Psoas muscle (tissue), 8 donors: ENCODE results near the gene FHAD1. TPM values are rescaled to one million over a fixed set of nuclear protein-coding genes. Genes with fewer than 3 reads are reported as not detected.

Source experiments
- ATAC-seq, 4 donors: fragments of 200-7000 bp; cut with Tn5 transposase; one replicate each; pipeline ENCODE4 v1.9.1; 2020; ENCODE audit warnings: moderate library complexity in 3 of 4, mild to moderate bottlenecking in 2 of 4
- DNase-seq, 2 donors: peaks; one replicate each; pipeline ENCODE4 v3.0.0-alpha.2; 2020
- H3K27ac ChIP-seq: fragments of 200-600 bp; one replicate; pipeline ENCODE4 v1.8.0; 2022
- H3K27me3 ChIP-seq, 3 donors: fragments of 200-600 bp in 1 of 3; one replicate each; pipeline versions ENCODE4 v1.6.1 to v1.8.0; 2013 to 2022; ENCODE audit warnings: low read length in 2 of 3, mild to moderate bottlenecking in 2 of 3, moderate library complexity in 1 of 3; ENCODE audit not compliant: insufficient read depth in 3 of 3
- H3K36me3 ChIP-seq, 2 donors: fragments of 200-600 bp in 1 of 2; one replicate each; pipeline versions ENCODE4 v1.6.1 to v1.8.0; 2013 to 2022; ENCODE audit warnings: low read depth in 1 of 2, mild to moderate bottlenecking in 1 of 2, moderate library complexity in 1 of 2; ENCODE audit not compliant: insufficient read depth in 1 of 2
- H3K4me1 ChIP-seq: fragments of 200-600 bp; one replicate; pipeline ENCODE4 v1.8.0; 2022
- H3K4me3 ChIP-seq: fragments of 200-600 bp; one replicate; pipeline ENCODE4 v1.8.0; 2022; ENCODE audit warnings: mild to moderate bottlenecking
- H3K9me3 ChIP-seq: fragments of 200-600 bp; one replicate; pipeline ENCODE4 v1.8.0; 2022
- CTCF ChIP-seq: fragments of 200-600 bp; IDR thresholded peaks from one replicate; pipeline ENCODE4 v1.8.0; 2022; ENCODE audit warnings: antibody characterized with exemption
- WGBS, 3 donors: extraction: QIAGEN DNeasy Blood & Tissue Kit; methylation state at CpG; one replicate each; pipeline versions ENCODE4 v1.1.6 to v1.1.7; 2013; 5-methylcytosine and 5-hydroxymethylcytosine counted together
- intact Hi-C, 2 donors: fragments of 100-400 bp; cut with DNase I; formaldehyde crosslinking; loops; one replicate each; pipeline versions ENCODE4 v1.11.0 to v1.14.2; 2022
- polyA plus RNA-seq, 3 donors: library from polyadenylated mRNA; stranded (reverse); fragments of 200-250 nt; gene quantifications; one replicate each; pipeline ENCODE4 v1.2.3, GENCODE V29; 2013
- total RNA-seq, 4 donors: library from RNA; stranded (reverse); fragmentation: NEBNext Ultra II Directional in 2 of 4; extraction: Animal tissue kit (Norgen Biotek cat#: 25700) in 2 of 4; gene quantifications; one replicate each; pipeline versions ENCODE4 v1.2.1 to v1.2.4, GENCODE V29; 2021 to 2023
- donor health status: healthy with polysubstance abuse.
- donor health status: DM: no; HTN: no; CAD: no; lungs with moderate emphysema.
- donor health status: Bipolar disorder and iron deficiency.
- donor health status: healthy.
- donor health status: DM: yes; HTN: yes; CAD: no.
- donor health status: DM: no; HTN: no; CAD: no.
- donor health status: DM: no; HTN: no; CAD: no.
- donor health status: DM: yes; HTN: yes; CAD: no.

Gene FHAD1
- total and polyA plus RNA-seq, 7 donors = 0.03 to 0.24 (median 0.06) TPM; not detected in 4

GRCh38 chr1:15336866-15337265, 89.8 kb downstream of the FHAD1 start:
- Histone ChIP-seq H3K4me1 (no peaks in the 10 kb centered on the region), H3K4me3 (no peak overlapping the region), H3K27ac (no peak overlapping the region), H3K27me3 (peaks cover 0 to 8% (median 1%) of the 10 kb centered on the region in 3 donors), H3K9me3 (no peaks in the 10 kb centered on the region), H3K36me3 (no peaks in the 10 kb centered on the region)
- peak in 1 of 4 donors; percentile 34 for ATAC-seq
- no peak for DNase-seq
- TF ChIP-seq CTCF = no peak
- intact Hi-C loops = no loop called here
- 41 to 77% (median 45%) methylated on average over 7 of the region's 7 CpGs for WGBS, 3 donors

- intact Hi-C loops = no loop called here
Observed at GRCh38 chr1:15337656-15338402, 90.8 kb downstream of the FHAD1 start.

GRCh38 chr1:15339570-15339969, 92.5 kb downstream of the FHAD1 start:
- intact Hi-C loops = no loop called here

More at GRCh38 chr1:15337656-15338402, 90.8 kb downstream of the FHAD1 start:
- ATAC-seq (peak; percentile 43 to 75 (median 62)), DNase-seq (peak in 1 of 2 donors; percentile 31)
- Histone ChIP-seq H3K4me3 (no peak overlapping the region), H3K4me1 (no peaks in the 10 kb centered on the region), H3K9me3 (no peaks in the 10 kb centered on the region), H3K27ac (no peak overlapping the region), H3K27me3 (peaks cover 0 to 8% (median 1%) of the 10 kb centered on the region in 3 donors), H3K36me3 (no peaks in the 10 kb centered on the region)
- no peak for TF ChIP-seq CTCF
- 21 to 32% (median 25%) methylated on average over 17 of the region's 17 CpGs for WGBS, 3 donors

GRCh38 chr1:15341228-15341627, 94.2 kb downstream of the FHAD1 start:
- no peak for DNase-seq
- Histone ChIP-seq H3K9me3 (no peaks in the 10 kb centered on the region), H3K36me3 (no peaks in the 10 kb centered on the region), H3K4me3 (no peak overlapping the region), H3K27me3 (peaks cover 0 to 12% (median 0%) of the 10 kb centered on the region in 3 donors), H3K4me1 (no peaks in the 10 kb centered on the region), H3K27ac (no peak overlapping the region)
- WGBS, 3 donors = 87 to 94% (median 93%) methylated on average over 2 of the region's 2 CpGs
- ATAC-seq = no peak
- intact Hi-C loops = no loop called here
- no peak for TF ChIP-seq CTCF

More at GRCh38 chr1:15339570-15339969, 92.5 kb downstream of the FHAD1 start:
- DNase-seq = no peak
- Histone ChIP-seq H3K27ac (no peak overlapping the region), H3K9me3 (no peaks in the 10 kb centered on the region), H3K4me3 (no peak overlapping the region), H3K36me3 (no peaks in the 10 kb centered on the region), H3K4me1 (no peaks in the 10 kb centered on the region), H3K27me3 (peaks cover 0 to 8% (median 1%) of the 10 kb centered on the region in 3 donors)
- TF ChIP-seq CTCF = no peak
- WGBS, 3 donors = 89 to 95% (median 92%) methylated on average over 4 of the region's 4 CpGs
- ATAC-seq = no peak
